Measurements from ENCODE around the gene GADD45B. TPM values are rescaled to one million over a fixed set of nuclear protein-coding genes. Genes with fewer than 3 reads are reported as not detected.
A peak's percentile ranks its signal among the peaks of the same experiment; 100 is the strongest.

Gene GADD45B
- total and polyA plus RNA-seq, 2 of the 4 experiments (the other 2 are of a cell fraction) = 30.1 to 106 TPM

GRCh38 chr19:2524361-2524839 lies 48.5 kb downstream of the GADD45B start:
- ATAC-seq (ENCODE audit: low read depth) = no peak
- intact Hi-C loops (cut with micrococcal nuclease) (no loop called here), dilution Hi-C loops (cut with HindIII; ENCODE audit: low sequenced_read_pairs, unreplicated experiment) (no loop called here), in situ Hi-C loops (cut with MboI; ENCODE audit: low sequenced_read_pairs) (no loop called here)
- H2BK20ac ChIP-seq (ENCODE audit: low read depth, low read length) = peak overlapping the region; percentile 16; the same call in 1 of the 2 replicates
- ChIA-PET POLR2A (ENCODE audit: unreplicated experiment) (no interaction called here), CTCF (interaction anchor here (1.0 to 1.2 kb wide), 2 partner anchors 18 kb away, joined by 3 read pairs; no protein-coding TSS in a partner anchor)
- peak overlapping the region; percentile 17; the same call in 1 of the 3 replicates for H2BK15ac ChIP-seq (ENCODE audit: low read depth, low read length)
- no peaks in the 10 kb centered on the region for H3K27me3 ChIP-seq (ENCODE audit: control insufficient read depth, insufficient read depth, low read length)
- no peak overlapping the region; the same call in 1 of the 2 replicates for H3K27ac ChIP-seq (ENCODE audit: insufficient read depth, low read length)
- H2BK5ac ChIP-seq (ENCODE audit: low read depth, low read length, poor library complexity, severe bottlenecking) = peak overlapping the region; percentile 93
- H4K20me1 ChIP-seq (ENCODE audit: insufficient read depth, low read length) = no peaks in the 10 kb centered on the region
- H2AFZ ChIP-seq (replicated peaks; ENCODE audit: low read length, poor library complexity) = peak overlapping the region; percentile 89
- no peaks in the 10 kb centered on the region for H3K9me3 ChIP-seq (ENCODE audit: control insufficient read depth, insufficient read depth, low read length)
- H3K18ac ChIP-seq (ENCODE audit: low read depth, low read length) = peak overlapping the region; percentile 40; the same call in 1 of the 2 replicates
- no peaks in the 10 kb centered on the region for H3K36me3 ChIP-seq (ENCODE audit: control insufficient read depth, insufficient read depth, low read length)
- 89% methylated on average over 16 of the region's 16 CpGs; no CpG with 5 or more reads in 1 of the 2 experiments for WGBS, 2 experiments (ENCODE audit: extremely low coverage in 2 of 2, insufficient read length in 1 of 2)
- H3K23ac ChIP-seq (ENCODE audit: low read depth, low read length) = peak overlapping the region; percentile 59; the same call in 1 of the 2 replicates
- no peak for DNase-seq
- H3K79me1 ChIP-seq (ENCODE audit: low read depth in 1 of 2, low read length in 2 of 2) = peaks cover 0 to 11% of the 10 kb centered on the region in 2 experiments; a peak in 1 of 4 replicates
- no peak overlapping the region for H3K9ac ChIP-seq (ENCODE audit: low read depth, low read length)
- H4K8ac ChIP-seq (ENCODE audit: low read depth in 2 of 2, low read length in 2 of 2) = peak overlapping the region; percentile 2 to 71; a peak in 3 of 4 replicates
- peak overlapping the region; percentile 92 for H2BK120ac ChIP-seq (ENCODE audit: low read depth, low read length)
- H3K4me1 ChIP-seq (ENCODE audit: control insufficient read depth, insufficient read depth, low read length) = peaks cover 17% of the 10 kb centered on the region
- peak overlapping the region; percentile 29; the same call in 1 of the 2 replicates for H4K91ac ChIP-seq (ENCODE audit: insufficient read depth, low read depth, low read length)
- peak overlapping the region; percentile 92 for H3K4ac ChIP-seq (ENCODE audit: low read depth, low read length)
- no TSS peak for BruUV-seq (replicated peaks)
- H4K5ac ChIP-seq (ENCODE audit: low read depth, low read length) = no peak overlapping the region
- H3K56ac ChIP-seq (ENCODE audit: extremely low read depth, insufficient read depth, low read length) = no peak overlapping the region
- 0 out of 2 replicates have a peak overlapping the region, but pooled peaks have one; percentile 45 for H3K14ac ChIP-seq (replicated peaks; ENCODE audit: low read depth, low read length)
- no peak for TF ChIP-seq RFX5 (IDR thresholded peaks at IDR 0.05; ENCODE audit: low read depth, low read length)
- no peak for TF ChIP-seq MXI1 (IDR thresholded peaks at IDR 0.05; ENCODE audit: borderline replicate concordance, low read depth, low read length)
- no peak for TF ChIP-seq ELK1 (IDR thresholded peaks at IDR 0.05; ENCODE audit: borderline replicate concordance, low read depth, low read length)
- no peak overlapping the region for H3K4me3 ChIP-seq (ENCODE audit: insufficient read depth, low read depth, low read length)
- peaks cover 11% of the 10 kb centered on the region for H3K9me1 ChIP-seq (ENCODE audit: insufficient read depth, low read length)
- peak overlapping the region; percentile 84 for H2AK9ac ChIP-seq (replicated peaks; ENCODE audit: low read depth, low read length, poor library complexity)
- peak overlapping the region; percentile 93 for H2AK5ac ChIP-seq (ENCODE audit: low read depth, low read length)
- H3K4me2 ChIP-seq (ENCODE audit: low read depth, low read length) = peak overlapping the region; percentile 11; the same call in 1 of the 2 replicates

All from IMR-90 (cell line).